Duodenal mucosa (tissue), 2 donors: ENCODE results near the gene MPZL2.

ENCODE experiments used
- H3K27ac ChIP-seq: one replicate; pipeline ENCODE4 v1.7.0; 2013; ENCODE audit warnings: low read depth, low read length
- H3K27me3 ChIP-seq, 2 donors: one replicate each; pipeline ENCODE4 v1.7.0; 2013; ENCODE audit warnings: low read length in 2 of 2, control low read depth in 1 of 2; ENCODE audit not compliant: insufficient read depth in 2 of 2, control insufficient read depth in 1 of 2
- H3K36me3 ChIP-seq, 2 donors: one replicate each; pipeline ENCODE4 v1.7.0; 2013; ENCODE audit warnings: low read length in 2 of 2, control low read depth in 1 of 2; ENCODE audit not compliant: insufficient read depth in 2 of 2, control insufficient read depth in 1 of 2
- H3K4me1 ChIP-seq, 2 donors: one replicate each; pipeline ENCODE4 v1.7.0; 2013; ENCODE audit warnings: low read length in 2 of 2, control low read depth in 1 of 2; ENCODE audit not compliant: insufficient read depth in 2 of 2, control insufficient read depth in 1 of 2
- H3K4me3 ChIP-seq, 2 donors: one replicate each; pipeline ENCODE4 v1.7.0; 2013; ENCODE audit warnings: low read length in 2 of 2, low read depth in 1 of 2
- H3K9ac ChIP-seq, 2 donors: one replicate each; pipeline ENCODE4 v1.7.0; 2013; ENCODE audit warnings: low read length in 2 of 2, low read depth in 1 of 2
- H3K9me3 ChIP-seq, 2 donors: one replicate each; pipeline ENCODE4 v1.7.0; 2013; ENCODE audit warnings: low read length in 2 of 2, control low read depth in 1 of 2; ENCODE audit not compliant: control insufficient read depth in 1 of 2

The MPZL2 gene

GRCh38 chr11:118226296-118226695 lies 37.8 kb downstream of the MPZL2 start:
- no peaks in the 10 kb centered on the region for H3K27me3 ChIP-seq
- peaks cover 3 to 7% of the 10 kb centered on the region in 2 donors for H3K36me3 ChIP-seq
- H3K9me3 ChIP-seq: no peaks in the 10 kb centered on the region
- no peak overlapping the region for H3K4me3 ChIP-seq
- H3K4me1 ChIP-seq: peaks cover 4 to 6% of the 10 kb centered on the region in 2 donors
- H3K9ac ChIP-seq: no peak overlapping the region
- H3K27ac ChIP-seq: no peak overlapping the region

GRCh38 chr11:118224511-118225188 lies 39.4 kb downstream of the MPZL2 start, which contains the start of gene JAML:
TSS of gene JAML (minus strand) at chr11:118225011. CDS start at chr11:118214866, 10,145 bp downstream.
- Histone ChIP-seq H3K9ac (peak within 1 kb of the TSS; percentile 41 to 49), H3K9me3 (no peaks in the 10 kb centered on the region), H3K4me1 (peaks cover 0 to 4% of the 10 kb centered on the region in 2 donors), H3K27ac (peak within 1 kb of the TSS; percentile 61), H3K36me3 (peaks cover 0 to 1% of the 10 kb centered on the region in 2 donors), H3K27me3 (no peaks in the 10 kb centered on the region), H3K4me3 (peak within 1 kb of the TSS; percentile 44 to 56)

GRCh38 chr11:118223992-118224391 lies 40.1 kb downstream of the MPZL2 start:
- H3K9ac ChIP-seq: peak overlapping the region; percentile 26 to 49
- no peak overlapping the region for H3K27ac ChIP-seq
- H3K4me3 ChIP-seq: peak overlapping the region; percentile 44 to 56

GRCh38 chr11:118223570-118223969 lies 40.5 kb downstream of the MPZL2 start:
- Histone ChIP-seq H3K27me3 (no peaks in the 10 kb centered on the region), H3K4me1 (peaks cover 0 to 4% of the 10 kb centered on the region in 2 donors), H3K9me3 (no peaks in the 10 kb centered on the region), H3K4me3 (peak overlapping the region; percentile 44 to 56), H3K27ac (no peak overlapping the region), H3K9ac (peak overlapping the region; percentile 26 to 49), H3K36me3 (no peaks in the 10 kb centered on the region)

More at GRCh38 chr11:118223992-118224391, 40.1 kb downstream of the MPZL2 start:
- Histone ChIP-seq H3K9me3 (no peaks in the 10 kb centered on the region), H3K27me3 (no peaks in the 10 kb centered on the region), H3K36me3 (no peaks in the 10 kb centered on the region), H3K4me1 (peaks cover 0 to 4% of the 10 kb centered on the region in 2 donors)

- Histone ChIP-seq H3K4me3 (no peak overlapping the region), H3K27ac (no peak overlapping the region), H3K9me3 (no peaks in the 10 kb centered on the region), H3K27me3 (no peaks in the 10 kb centered on the region), H3K36me3 (no peaks in the 10 kb centered on the region), H3K9ac (no peak overlapping the region), H3K4me1 (peaks cover 0 to 4% of the 10 kb centered on the region in 2 donors)
Observed at GRCh38 chr11:118222437-118222836, 41.7 kb downstream of the MPZL2 start.

GRCh38 chr11:118221419-118221818 lies 42.7 kb downstream of the MPZL2 start:
- H3K9me3 ChIP-seq: no peaks in the 10 kb centered on the region
- peaks cover 0 to 4% of the 10 kb centered on the region in 2 donors for H3K4me1 ChIP-seq
- H3K27me3 ChIP-seq: no peaks in the 10 kb centered on the region
- no peaks in the 10 kb centered on the region for H3K36me3 ChIP-seq
- peak overlapping the region in 1 of 2 donors; percentile 11 for H3K9ac ChIP-seq
- H3K4me3 ChIP-seq: peak overlapping the region; percentile 19 to 29
- H3K27ac ChIP-seq: no peak overlapping the region

- no peaks in the 10 kb centered on the region for H3K27me3 ChIP-seq
- H3K36me3 ChIP-seq: no peaks in the 10 kb centered on the region
- H3K4me1 ChIP-seq: peaks cover 4% of the 10 kb centered on the region in 2 donors
- H3K9ac ChIP-seq: no peak overlapping the region
- H3K4me3 ChIP-seq: peak overlapping the region in 1 of 2 donors; percentile 1
- H3K27ac ChIP-seq: no peak overlapping the region
- no peaks in the 10 kb centered on the region for H3K9me3 ChIP-seq
Observed at GRCh38 chr11:118219732-118220131, 44.4 kb downstream of the MPZL2 start.

GRCh38 chr11:118219244-118219643 lies 44.9 kb downstream of the MPZL2 start:
- Histone ChIP-seq H3K36me3 (no peaks in the 10 kb centered on the region), H3K9me3 (no peaks in the 10 kb centered on the region), H3K4me1 (peaks cover 9% of the 10 kb centered on the region in 2 donors), H3K4me3 (peak overlapping the region in 1 of 2 donors; percentile 1), H3K9ac (no peak overlapping the region), H3K27ac (no peak overlapping the region), H3K27me3 (no peaks in the 10 kb centered on the region)

GRCh38 chr11:118217575-118217974 lies 46.5 kb downstream of the MPZL2 start:
- H3K27me3 ChIP-seq: no peaks in the 10 kb centered on the region
- H3K36me3 ChIP-seq: no peaks in the 10 kb centered on the region
- no peaks in the 10 kb centered on the region for H3K9me3 ChIP-seq
- H3K27ac ChIP-seq: no peak overlapping the region
- no peak overlapping the region for H3K9ac ChIP-seq
- peaks cover 23 to 25% of the 10 kb centered on the region in 2 donors for H3K4me1 ChIP-seq
- H3K4me3 ChIP-seq: no peak overlapping the region

GRCh38 chr11:118216621-118217481 lies 47.2 kb downstream of the MPZL2 start:
- H3K4me1 ChIP-seq: peaks cover 30 to 32% of the 10 kb centered on the region in 2 donors
- no peaks in the 10 kb centered on the region for H3K9me3 ChIP-seq
- no peak overlapping the region for H3K27ac ChIP-seq
- no peaks in the 10 kb centered on the region for H3K36me3 ChIP-seq
- peak overlapping the region; percentile 7 to 18 for H3K4me3 ChIP-seq
- H3K27me3 ChIP-seq: no peaks in the 10 kb centered on the region
- no peak overlapping the region for H3K9ac ChIP-seq
